MCF 10A (cell line): ENCODE results near the gene NDUFB1. TPM values are rescaled to one million over a fixed set of nuclear protein-coding genes. Genes with fewer than 3 reads are reported as not detected.

Experiments
- BruUV-seq: library from RNA; stranded (reverse); fragments of 400-500 nt; replicated peaks from 2 replicates; lab custom pipeline; 2021; lab: Mats Ljungman, UMichigan
- CTCF ChIA-PET: fragments of 300-600 bp; sonication (Branson Sonifier 250); formaldehyde crosslinking; extraction: SDS; loops from one replicate; lab custom pipeline; 2021; ENCODE audit warnings: antibody characterized with exemption, inconsistent platforms; lab: Yijun Ruan, JAX
- POLR2A ChIA-PET: fragments of 300-600, 350-650 bp; sonication (Branson Sonifier 250); formaldehyde crosslinking; extraction: SDS; loops from one replicate; lab custom pipeline; 2020; ENCODE audit warnings: antibody characterized with exemption, inconsistent platforms; lab: Yijun Ruan, JAX
- DNase-seq: peaks from one replicate; pipeline ENCODE4 v3.0.0-alpha.2; 2018; ENCODE audit not compliant: unreplicated experiment
- H3K27ac Mint-ChIP-seq: one replicate; pipeline ENCODE4 v1.8.0; 2022; ENCODE audit warnings: mild to moderate bottlenecking, low read depth, mixed read lengths; ENCODE audit not compliant: unreplicated experiment
- H3K27me3 Mint-ChIP-seq: one replicate; pipeline ENCODE4 v1.8.0; 2022; ENCODE audit warnings: mixed read lengths; ENCODE audit not compliant: insufficient read depth, unreplicated experiment
- H3K36me3 Mint-ChIP-seq: one replicate; pipeline ENCODE4 v1.8.0; 2022; ENCODE audit warnings: mild to moderate bottlenecking, moderate library complexity, mixed read lengths; ENCODE audit not compliant: insufficient read depth, unreplicated experiment
- H3K4me1 Mint-ChIP-seq: one replicate; pipeline ENCODE4 v1.8.0; 2022; ENCODE audit warnings: mixed read lengths; ENCODE audit not compliant: insufficient read depth, unreplicated experiment
- H3K4me3 Mint-ChIP-seq: one replicate; pipeline ENCODE4 v1.8.0; 2022; ENCODE audit warnings: mild to moderate bottlenecking, moderate library complexity, mixed read lengths; ENCODE audit not compliant: unreplicated experiment
- H3K9me3 Mint-ChIP-seq: one replicate; pipeline ENCODE4 v1.8.0; 2022; ENCODE audit warnings: mixed read lengths; ENCODE audit not compliant: unreplicated experiment
- intact Hi-C: fragments of 100-400 bp; cut with micrococcal nuclease; formaldehyde crosslinking; loops from 2 replicates; pipeline ENCODE4 v1.14.1; 2022
- total RNA-seq: library from RNA; stranded (reverse); gene quantifications from 2 replicates; pipeline ENCODE4 v1.2.3, GENCODE V29; 2022
- TF ChIP-seq, protein P1 (sequence below): fragments of 200-600 bp; IDR thresholded peaks from one replicate; pipeline ENCODE4 v1.8.0; 2022; ENCODE audit warnings: antibody characterized with exemption, mild to moderate bottlenecking; ENCODE audit not compliant: unreplicated experiment

Gene NDUFB1
- total RNA-seq, 1 experiment from 2014 or later = 134 TPM

DNA sequence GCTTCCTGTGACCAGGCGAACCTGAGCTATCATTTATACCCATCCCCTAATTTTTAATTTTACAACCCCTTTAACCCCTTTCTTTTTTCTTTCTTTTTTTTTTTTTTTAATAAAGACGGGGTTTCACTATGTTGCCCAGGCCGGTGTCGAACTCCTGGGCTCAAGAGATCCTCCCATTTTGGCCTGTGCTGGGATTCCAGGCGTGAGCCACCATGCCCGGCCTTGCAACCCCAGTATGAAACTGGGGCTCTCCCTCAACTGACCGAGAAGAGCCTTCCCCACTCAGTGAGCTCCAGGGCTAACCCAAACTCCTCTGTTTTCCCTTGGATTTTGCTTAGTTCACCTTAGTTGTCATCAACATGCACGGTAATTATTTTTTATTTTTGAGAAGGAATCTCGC is 1.3 kb upstream of the NDUFB1 start:
- Mint-ChIP-seq H3K27ac (peak overlapping the region; percentile 99), H3K4me3 (peak overlapping the region; percentile 82), H3K36me3 (peaks cover 39% of the 10 kb centered on the region), H3K4me1 (peaks cover 26% of the 10 kb centered on the region), H3K9me3 (no peaks in the 10 kb centered on the region), H3K27me3 (no peaks in the 10 kb centered on the region)
- CTCF ChIA-PET = interaction anchor here (0.6 to 1.4 kb wide), 5 partner anchors 14 to 568 kb away, joined by 3 to 8 read pairs (median 5); partner anchors contain the start of gene ATXN3
- DNase-seq = peak; percentile 11
- TF ChIP-seq, protein P1, sequence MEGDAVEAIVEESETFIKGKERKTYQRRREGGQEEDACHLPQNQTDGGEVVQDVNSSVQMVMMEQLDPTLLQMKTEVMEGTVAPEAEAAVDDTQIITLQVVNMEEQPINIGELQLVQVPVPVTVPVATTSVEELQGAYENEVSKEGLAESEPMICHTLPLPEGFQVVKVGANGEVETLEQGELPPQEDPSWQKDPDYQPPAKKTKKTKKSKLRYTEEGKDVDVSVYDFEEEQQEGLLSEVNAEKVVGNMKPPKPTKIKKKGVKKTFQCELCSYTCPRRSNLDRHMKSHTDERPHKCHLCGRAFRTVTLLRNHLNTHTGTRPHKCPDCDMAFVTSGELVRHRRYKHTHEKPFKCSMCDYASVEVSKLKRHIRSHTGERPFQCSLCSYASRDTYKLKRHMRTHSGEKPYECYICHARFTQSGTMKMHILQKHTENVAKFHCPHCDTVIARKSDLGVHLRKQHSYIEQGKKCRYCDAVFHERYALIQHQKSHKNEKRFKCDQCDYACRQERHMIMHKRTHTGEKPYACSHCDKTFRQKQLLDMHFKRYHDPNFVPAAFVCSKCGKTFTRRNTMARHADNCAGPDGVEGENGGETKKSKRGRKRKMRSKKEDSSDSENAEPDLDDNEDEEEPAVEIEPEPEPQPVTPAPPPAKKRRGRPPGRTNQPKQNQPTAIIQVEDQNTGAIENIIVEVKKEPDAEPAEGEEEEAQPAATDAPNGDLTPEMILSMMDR = no peak
- BruUV-seq = no TSS peak
- intact Hi-C loops = no loop called here
- POLR2A ChIA-PET = interaction anchor here (1.7 to 10.2 kb wide), 6 partner anchors 11 to 671 kb away, joined by 8 to 176 read pairs (median 26); partner anchors contain the start of genes ATXN3, GOLGA5 and TRIP11

DNA sequence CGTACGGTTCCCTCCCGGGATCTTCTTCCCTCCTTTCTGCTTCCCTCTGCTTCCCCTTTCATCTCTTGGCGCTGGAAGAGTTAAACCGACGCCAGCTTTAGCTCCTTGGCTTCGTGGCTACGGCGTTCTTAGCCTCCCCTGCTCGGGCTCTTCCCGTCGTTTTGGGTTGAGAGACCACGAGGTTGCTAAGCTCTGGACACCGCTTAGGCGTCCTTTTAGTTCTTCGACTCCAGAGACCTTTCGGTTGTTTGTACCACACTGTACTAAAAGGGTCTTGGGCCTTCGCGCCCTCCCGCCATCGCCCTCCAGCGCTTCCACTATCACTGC is 808 bp upstream of the NDUFB1 start:
- Mint-ChIP-seq H3K9me3 (no peaks in the 10 kb centered on the region), H3K27me3 (no peaks in the 10 kb centered on the region), H3K36me3 (peaks cover 42% of the 10 kb centered on the region), H3K4me3 (peak overlapping the region; percentile 82), H3K4me1 (peaks cover 23% of the 10 kb centered on the region), H3K27ac (peak overlapping the region; percentile 99)
- ChIA-PET POLR2A (interaction anchor here (0.7 to 10.2 kb wide), 10 partner anchors 10 to 671 kb away, joined by 3 to 176 read pairs (median 10); partner anchors contain the start of genes ATXN3, GOLGA5, RIN3 and TRIP11), CTCF (interaction anchor here (0.6 to 1.4 kb wide), 6 partner anchors 14 to 568 kb away, joined by 3 to 8 read pairs (median 4); partner anchors contain the start of gene ATXN3)
- DNase-seq = peak; percentile 44
- BruUV-seq = no TSS peak
- intact Hi-C loops = no loop called here
- TF ChIP-seq, protein P1 = no peak

DNA sequence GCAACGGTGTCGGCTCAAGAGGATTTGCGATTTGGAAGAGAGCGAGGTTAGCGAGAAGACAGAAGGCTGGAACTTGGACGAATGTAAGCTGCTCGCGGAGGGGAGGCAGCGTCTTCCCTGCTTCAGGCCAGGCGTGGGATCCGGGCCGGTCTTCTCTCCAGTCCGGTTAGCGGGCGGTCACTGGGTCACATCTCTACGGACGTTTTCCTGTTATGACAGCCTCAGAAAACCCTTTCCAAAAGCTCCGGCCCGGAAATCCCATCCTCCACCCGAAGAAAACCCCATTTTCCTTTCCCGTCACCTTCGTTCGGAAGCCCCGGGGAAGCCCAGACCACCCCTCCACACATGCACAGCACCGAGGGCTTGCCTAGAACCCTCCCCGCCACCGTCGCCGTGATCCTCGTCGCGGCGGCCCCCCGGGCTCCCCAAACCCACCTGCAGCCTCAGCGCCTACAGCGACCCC is 268 bp downstream of the NDUFB1 start:
- peaks cover 39% of the 10 kb centered on the region for H3K36me3 Mint-ChIP-seq
- peak overlapping the region; percentile 82 for H3K4me3 Mint-ChIP-seq
- no peak for DNase-seq
- TF ChIP-seq, protein P1 = no peak
- ChIA-PET CTCF (interaction anchor here (0.8 to 1.9 kb wide), 3 partner anchors 13 to 569 kb away, joined by 3 to 5 read pairs (median 5); no protein-coding TSS in a partner anchor), POLR2A (interaction anchor here (0.6 to 10.2 kb wide), 24 partner anchors 9 to 1836 kb away, joined by 3 to 176 read pairs (median 4); partner anchors contain the start of genes ATXN3, GOLGA5, LYSET and MOAP1)
- H3K4me1 Mint-ChIP-seq = peaks cover 18% of the 10 kb centered on the region
- intact Hi-C loops = no loop called here
- BruUV-seq = TSS peak; percentile 59
- H3K9me3 Mint-ChIP-seq = no peaks in the 10 kb centered on the region
- peak overlapping the region; percentile 99 for H3K27ac Mint-ChIP-seq
- H3K27me3 Mint-ChIP-seq = no peaks in the 10 kb centered on the region

DNA sequence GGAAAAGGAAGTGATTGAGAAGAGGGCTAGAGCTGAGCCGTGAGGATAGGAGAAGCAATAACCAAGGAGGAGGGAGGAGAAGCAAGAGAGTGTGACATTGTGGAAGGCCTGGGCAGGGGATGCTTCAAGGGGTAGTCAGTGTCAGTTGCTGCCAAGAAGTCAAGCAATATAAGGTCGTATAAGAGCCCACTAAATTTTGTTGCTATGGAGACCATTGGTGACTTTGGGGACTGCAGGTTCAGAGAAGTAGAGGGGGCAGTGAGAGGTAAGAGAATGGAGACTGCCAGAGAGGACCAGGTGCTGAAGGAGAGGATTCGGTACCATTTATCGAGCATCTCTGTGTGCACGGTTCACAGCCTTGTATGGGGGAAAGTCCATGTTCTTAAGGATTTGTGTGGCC is 12.0 kb downstream of the NDUFB1 start:
- Mint-ChIP-seq H3K36me3 (no peaks in the 10 kb centered on the region), H3K4me1 (peaks cover 12% of the 10 kb centered on the region), H3K9me3 (no peaks in the 10 kb centered on the region), H3K27ac (peak overlapping the region; percentile 24), H3K4me3 (no peak overlapping the region), H3K27me3 (no peaks in the 10 kb centered on the region)
- no peak for DNase-seq
- intact Hi-C loops = no loop called here
- no TSS peak for BruUV-seq
- TF ChIP-seq, protein P1 = no peak
- POLR2A ChIA-PET = interaction anchor here (6.7 kb wide), 1 partner anchor 10 kb away, joined by 176 read pairs; the partner anchor contains the start of genes CPSF2 and NDUFB1
- CTCF ChIA-PET = no interaction called here
